ENCODE measurements around the gene CMPK2.

DNA sequence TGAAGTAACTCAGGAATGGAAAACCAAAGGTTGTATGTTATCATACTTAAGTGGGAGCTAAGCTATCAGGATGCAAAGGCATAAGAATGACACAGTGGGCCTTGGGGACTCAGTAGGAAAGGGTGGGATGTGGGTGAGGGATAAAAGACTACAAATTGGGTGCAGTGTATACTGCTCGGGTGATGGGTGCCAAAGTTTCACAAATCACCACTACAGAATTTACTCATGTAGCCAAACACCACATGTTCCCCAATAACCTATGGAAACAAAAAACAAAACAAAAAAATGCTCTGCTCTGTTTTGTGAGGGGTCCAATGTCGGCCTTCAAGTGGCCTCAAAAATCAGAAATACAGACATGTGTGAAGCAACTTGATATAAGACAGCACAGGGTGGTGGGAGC lies 42.6 kb upstream of the CMPK2 start:
- no peak for TF ChIP-seq CTCF (IDR thresholded peaks at IDR 0.05 in 2 of 3, conservative IDR thresholded peaks at IDR 0.05 in 1 of 3; ENCODE audit: control insufficient read depth in 2 of 3, extremely low read depth in 1 of 3, insufficient read depth in 1 of 3, low read depth in 3 of 3, low read length in 3 of 3)
- TF ChIP-seq IRF3 (IDR thresholded peaks at IDR 0.05), result no peak
- TF ChIP-seq ZNF274 (IDR thresholded peaks at IDR 0.05; ENCODE audit: insufficient read depth, insufficient read length), result no peak
- no peak for TF ChIP-seq EZH2 (IDR thresholded peaks at IDR 0.05; ENCODE audit: borderline replicate concordance, control insufficient read depth, low read depth, low read length)
- TF ChIP-seq E2F4 (IDR thresholded peaks at IDR 0.05; ENCODE audit: low read depth, low read length), result no peak
- no peak for TF ChIP-seq BCLAF1 (IDR thresholded peaks at IDR 0.05)
- TF ChIP-seq TAF1 (IDR thresholded peaks at IDR 0.05; ENCODE audit: borderline replicate concordance, low read depth, low read length), result no peak
- no peak for TF ChIP-seq SRF (IDR thresholded peaks at IDR 0.05; ENCODE audit: low read depth in 2 of 2, low read length in 2 of 2)
- TF ChIP-seq HDAC2 (IDR thresholded peaks at IDR 0.05), result no peak

Data from GM12878 (cell line).